Nephron progenitor cell (in vitro differentiated cells): ENCODE data around the gene ZBTB20.
A peak's percentile ranks its signal among the peaks of the same experiment; 100 is the strongest.

Experiments used
- DNase-seq: peaks from one replicate; pipeline ENCODE4 v3.0.0; 2021
- H3K27ac Mint-ChIP-seq: 2 replicates; pipeline ENCODE4 v1.8.0; 2021; ENCODE audit warnings: mild to moderate bottlenecking, moderate library complexity, mixed read lengths
- H3K27me3 Mint-ChIP-seq: 2 replicates; pipeline ENCODE4 v1.8.0; 2021; ENCODE audit warnings: mild to moderate bottlenecking, low read depth, mixed read lengths; ENCODE audit not compliant: poor library complexity
- H3K36me3 Mint-ChIP-seq: 2 replicates; pipeline ENCODE4 v1.8.0; 2021; ENCODE audit warnings: low read depth, mixed read lengths
- H3K4me1 Mint-ChIP-seq: 2 replicates; pipeline ENCODE4 v1.8.0; 2021; ENCODE audit warnings: mixed read lengths
- H3K4me3 Mint-ChIP-seq: 2 replicates; pipeline ENCODE4 v1.8.0; 2021; ENCODE audit warnings: mild to moderate bottlenecking, moderate library complexity, mixed read lengths
- H3K9me3 Mint-ChIP-seq: 2 replicates; pipeline ENCODE4 v1.8.0; 2021; ENCODE audit warnings: mild to moderate bottlenecking, moderate library complexity, mixed read lengths
- CTCF ChIP-seq: fragments of 200-600 bp; sonication (generic); IDR thresholded peaks from 2 replicates; pipeline ENCODE4 v1.5.0; 2021; ENCODE audit warnings: antibody characterized with exemption

ZBTB20 gene

GRCh38 chr3:114566767-114567166 is 580.3 kb downstream of the ZBTB20 start:
- Mint-ChIP-seq H3K27me3 (peaks cover 4% of the 10 kb centered on the region), H3K36me3 (peaks cover 6% of the 10 kb centered on the region), H3K27ac (peak overlapping the region; percentile 1), H3K4me3 (no peak overlapping the region), H3K9me3 (peaks cover 10% of the 10 kb centered on the region), H3K4me1 (peaks cover 10% of the 10 kb centered on the region)
- no peak for TF ChIP-seq CTCF
- no peak for DNase-seq

GRCh38 chr3:114566162-114566755 is 580.8 kb downstream of the ZBTB20 start:
- no peak for TF ChIP-seq CTCF
- peaks cover 4% of the 10 kb centered on the region for H3K27me3 Mint-ChIP-seq
- peak overlapping the region; percentile 9 for H3K27ac Mint-ChIP-seq
- no peak overlapping the region for H3K4me3 Mint-ChIP-seq
- peaks cover 10% of the 10 kb centered on the region for H3K4me1 Mint-ChIP-seq
- H3K36me3 Mint-ChIP-seq = peaks cover 6% of the 10 kb centered on the region
- no peak for DNase-seq
- H3K9me3 Mint-ChIP-seq = peaks cover 13% of the 10 kb centered on the region

GRCh38 chr3:114565216-114565615 is 581.9 kb downstream of the ZBTB20 start:
- Mint-ChIP-seq H3K36me3 (peaks cover 6% of the 10 kb centered on the region), H3K4me3 (no peak overlapping the region), H3K27ac (no peak overlapping the region), H3K4me1 (peaks cover 10% of the 10 kb centered on the region), H3K9me3 (peaks cover 17% of the 10 kb centered on the region), H3K27me3 (peaks cover 4% of the 10 kb centered on the region)
- TF ChIP-seq CTCF = no peak
- no peak for DNase-seq

- no peak overlapping the region for H3K4me3 Mint-ChIP-seq
- H3K27ac Mint-ChIP-seq = no peak overlapping the region
- H3K36me3 Mint-ChIP-seq = peaks cover 6% of the 10 kb centered on the region
- peaks cover 4% of the 10 kb centered on the region for H3K27me3 Mint-ChIP-seq
- TF ChIP-seq CTCF = no peak
- peaks cover 11% of the 10 kb centered on the region for H3K4me1 Mint-ChIP-seq
- no peak for DNase-seq
- peaks cover 17% of the 10 kb centered on the region for H3K9me3 Mint-ChIP-seq
These were observed 583.4 kb downstream of the ZBTB20 start for GRCh38 chr3:114563720-114564119.

GRCh38 chr3:114562557-114562956 is 584.5 kb downstream of the ZBTB20 start:
- TF ChIP-seq CTCF = no peak
- Mint-ChIP-seq H3K9me3 (peaks cover 17% of the 10 kb centered on the region), H3K27me3 (peaks cover 4% of the 10 kb centered on the region), H3K36me3 (peaks cover 6% of the 10 kb centered on the region), H3K4me1 (peaks cover 23% of the 10 kb centered on the region), H3K4me3 (no peak overlapping the region), H3K27ac (no peak overlapping the region)
- DNase-seq = no peak

- no peak for DNase-seq
- H3K4me1 Mint-ChIP-seq = peaks cover 38% of the 10 kb centered on the region
- H3K27me3 Mint-ChIP-seq = no peaks in the 10 kb centered on the region
- H3K36me3 Mint-ChIP-seq = peaks cover 6% of the 10 kb centered on the region
- H3K4me3 Mint-ChIP-seq = no peak overlapping the region
- H3K9me3 Mint-ChIP-seq = peaks cover 17% of the 10 kb centered on the region
- no peak for TF ChIP-seq CTCF
- H3K27ac Mint-ChIP-seq = no peak overlapping the region
These were observed 588.8 kb downstream of the ZBTB20 start for GRCh38 chr3:114558271-114558670.
